Measurements from ENCODE around the gene L3MBTL4.

GRCh38 chr18:6044319-6044718 is 370.4 kb downstream of the L3MBTL4 start:
- TF ChIP-seq, protein P1, sequence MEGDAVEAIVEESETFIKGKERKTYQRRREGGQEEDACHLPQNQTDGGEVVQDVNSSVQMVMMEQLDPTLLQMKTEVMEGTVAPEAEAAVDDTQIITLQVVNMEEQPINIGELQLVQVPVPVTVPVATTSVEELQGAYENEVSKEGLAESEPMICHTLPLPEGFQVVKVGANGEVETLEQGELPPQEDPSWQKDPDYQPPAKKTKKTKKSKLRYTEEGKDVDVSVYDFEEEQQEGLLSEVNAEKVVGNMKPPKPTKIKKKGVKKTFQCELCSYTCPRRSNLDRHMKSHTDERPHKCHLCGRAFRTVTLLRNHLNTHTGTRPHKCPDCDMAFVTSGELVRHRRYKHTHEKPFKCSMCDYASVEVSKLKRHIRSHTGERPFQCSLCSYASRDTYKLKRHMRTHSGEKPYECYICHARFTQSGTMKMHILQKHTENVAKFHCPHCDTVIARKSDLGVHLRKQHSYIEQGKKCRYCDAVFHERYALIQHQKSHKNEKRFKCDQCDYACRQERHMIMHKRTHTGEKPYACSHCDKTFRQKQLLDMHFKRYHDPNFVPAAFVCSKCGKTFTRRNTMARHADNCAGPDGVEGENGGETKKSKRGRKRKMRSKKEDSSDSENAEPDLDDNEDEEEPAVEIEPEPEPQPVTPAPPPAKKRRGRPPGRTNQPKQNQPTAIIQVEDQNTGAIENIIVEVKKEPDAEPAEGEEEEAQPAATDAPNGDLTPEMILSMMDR (IDR thresholded peaks at IDR 0.05 in 4 of 5, conservative IDR thresholded peaks at IDR 0.05 in 1 of 5) = no peak
- TF ChIP-seq POLR2A (IDR thresholded peaks at IDR 0.05) = no peak

Data from gastrocnemius medialis (tissue), 4 donors.